ENCODE results near the gene CRLF2.
"Not testable (repeated sequence)": the region's sequence is repeated elsewhere in the genome, so short reads cannot be mapped to it uniquely, and the experiment has no call there.

CRLF2 gene

GRCh38 chrX:1165535-1166196 is 46.8 kb downstream of the CRLF2 start:
- no peak for DNase-seq

DNA sequence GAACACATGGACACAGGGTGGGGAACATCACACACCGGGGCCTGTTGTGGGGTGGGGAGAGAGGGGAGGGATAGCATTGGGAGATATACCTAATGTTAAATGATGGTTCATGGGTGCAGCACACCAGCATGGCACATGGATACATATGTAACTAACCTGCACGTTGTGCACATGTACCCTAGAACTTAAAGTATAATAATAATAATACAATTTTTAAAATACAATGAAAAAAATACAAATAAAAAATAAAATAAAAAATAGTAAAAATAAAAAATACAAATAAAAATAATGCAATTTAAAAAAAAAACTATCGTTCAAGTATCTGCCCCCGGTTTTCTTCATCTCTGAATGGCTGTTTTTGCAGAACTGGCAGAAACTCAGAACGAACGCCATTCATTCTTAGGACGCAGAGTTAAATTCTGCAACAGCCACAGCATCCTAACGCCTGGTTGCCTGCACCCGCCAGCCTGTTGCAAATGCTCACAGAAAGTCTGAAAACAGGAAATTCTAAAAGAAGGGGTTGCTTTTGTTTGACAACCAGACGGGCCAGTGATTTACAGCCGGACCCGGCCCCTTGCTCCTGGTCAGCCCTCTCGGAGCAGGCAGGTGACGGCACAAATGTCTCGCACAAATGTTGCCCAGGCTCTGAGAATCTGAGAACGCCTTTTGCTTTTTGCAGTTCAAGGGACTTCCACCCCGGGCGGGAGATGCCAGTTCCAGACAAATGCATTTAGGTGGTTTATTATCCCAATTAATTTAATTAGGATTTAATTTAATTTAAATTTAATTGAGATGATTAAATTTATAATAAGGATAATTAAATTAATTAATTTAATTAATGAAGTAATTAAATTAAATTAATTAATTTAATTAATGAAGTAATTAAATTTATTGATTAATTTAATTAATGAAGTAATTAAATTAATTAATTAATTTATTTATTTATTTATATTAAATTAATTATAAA is 47.8 kb downstream of the CRLF2 start:
- no peak for DNase-seq

DNA sequence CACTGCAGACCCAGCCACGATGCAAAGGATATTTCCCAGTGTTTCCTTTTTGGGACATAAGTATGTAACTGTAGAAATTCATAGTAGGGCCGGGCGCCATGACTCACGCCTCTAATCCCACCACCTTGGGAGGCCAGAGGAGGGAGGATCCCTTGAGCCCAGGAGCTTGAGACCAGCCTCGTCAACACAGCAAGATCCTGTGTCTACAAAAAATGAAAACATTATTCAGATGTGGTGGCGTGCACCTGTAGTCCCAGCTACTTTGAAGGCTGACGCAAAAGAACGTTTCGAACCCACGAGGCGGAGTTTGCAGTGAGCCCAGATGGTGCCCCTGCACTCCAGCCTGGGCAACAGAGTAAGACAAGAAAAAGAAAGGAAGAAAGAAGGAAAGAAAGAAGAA is 49.2 kb downstream of the CRLF2 start:
- DNase-seq, result no peak

GRCh38 chrX:1162119-1162916 is 50.1 kb downstream of the CRLF2 start:
- DNase-seq, result no peak

DNA sequence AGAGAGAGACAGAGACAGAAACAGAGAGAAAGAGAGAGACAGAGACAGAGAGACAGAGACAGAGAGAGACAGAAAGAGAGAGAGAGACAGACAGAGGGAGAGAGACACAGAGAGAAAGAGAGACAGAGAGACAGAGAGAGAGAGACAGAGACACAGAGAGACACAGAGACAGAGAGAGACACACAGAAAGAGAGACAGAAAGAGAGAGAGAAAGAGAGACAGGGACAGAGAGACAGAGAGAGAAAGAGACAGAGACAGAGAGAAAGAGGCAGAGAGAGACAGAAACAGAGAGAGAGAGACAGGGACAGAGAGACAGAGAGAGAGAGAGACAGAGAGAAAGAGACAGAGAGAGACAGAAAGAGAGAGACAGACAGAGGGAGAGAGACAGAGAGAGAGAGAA is 52.9 kb downstream of the CRLF2 start:
- DNase-seq, result no peak

DNA sequence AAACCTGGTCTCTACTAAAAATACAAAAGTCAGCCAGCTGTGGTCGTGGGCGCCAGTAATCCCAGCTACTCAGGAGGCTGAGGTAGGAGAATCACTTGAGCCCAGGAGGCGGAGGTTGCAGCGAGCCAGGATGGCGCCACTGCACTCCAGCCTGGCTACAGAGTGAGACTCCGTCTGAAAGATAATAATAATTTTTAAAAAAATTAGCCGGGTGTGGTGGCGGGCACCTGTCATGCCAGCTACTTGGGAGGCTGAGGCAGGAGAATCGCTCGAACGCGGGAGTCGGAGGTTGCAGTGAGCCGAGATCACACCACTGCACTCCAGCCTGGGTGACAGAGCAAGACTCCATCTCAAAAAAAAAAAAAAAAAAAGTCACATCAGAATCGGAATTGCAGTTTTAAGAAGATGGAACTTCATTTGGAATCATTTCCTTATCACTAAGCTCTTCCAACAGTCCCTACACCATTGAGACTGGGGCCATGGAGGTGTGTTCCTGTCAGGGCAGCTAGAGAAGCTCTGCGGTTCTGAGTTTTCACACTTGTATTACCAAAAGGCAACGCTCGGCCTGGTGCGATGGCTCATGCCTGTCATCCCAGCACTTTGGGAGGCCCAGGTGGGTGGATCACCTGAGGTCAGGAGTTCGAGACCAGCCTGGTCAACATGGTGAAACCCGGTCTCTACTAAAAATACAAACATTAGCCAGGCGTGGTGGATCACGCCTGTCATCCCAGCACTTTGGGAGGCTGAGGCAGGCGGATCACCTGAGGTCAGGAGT is 55.6 kb downstream of the CRLF2 start:
- DNase-seq, result not testable (repeated sequence)

DNA sequence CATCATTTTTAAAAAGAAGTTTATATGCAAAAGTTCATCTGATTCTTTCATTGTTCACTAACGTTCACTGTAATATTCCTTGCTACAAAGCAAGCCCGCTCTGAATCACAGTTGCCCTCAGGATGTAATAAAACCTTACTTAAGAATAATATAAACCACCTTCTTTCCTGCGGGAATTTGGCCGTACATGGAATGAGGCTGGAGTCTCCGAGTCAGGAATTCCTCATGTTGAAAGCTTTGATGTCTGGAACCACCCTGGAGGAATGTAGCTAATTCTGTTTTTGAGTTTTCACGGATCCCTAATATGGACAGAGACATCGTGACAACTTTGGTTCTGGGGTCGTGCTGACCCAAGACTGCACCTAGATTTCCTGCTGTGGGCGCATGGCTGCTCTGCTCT is 58.5 kb downstream of the CRLF2 start:
- no peak for DNase-seq

DNA sequence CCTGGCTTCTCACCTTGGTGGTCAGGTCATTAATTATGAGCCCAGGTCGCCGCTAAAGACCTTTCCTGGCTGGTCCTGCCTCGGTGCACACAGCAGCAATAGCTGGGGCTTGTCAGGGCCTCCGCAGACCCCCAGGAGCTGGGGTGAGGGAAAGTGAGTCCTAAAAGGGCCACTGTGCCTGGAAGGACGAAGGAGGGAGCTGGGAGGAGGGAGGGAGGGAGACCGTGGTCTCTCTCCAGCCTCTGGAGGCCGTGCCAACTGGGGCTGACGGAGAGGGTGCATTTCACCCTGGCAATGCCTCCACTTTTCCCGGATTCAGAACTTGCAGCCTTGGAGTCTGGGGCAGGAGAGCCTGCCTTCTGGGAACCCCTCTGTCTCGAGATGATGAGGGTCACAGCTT is 60.4 kb downstream of the CRLF2 start:
- DNase-seq, result no peak

GRCh38 chrX:1151378-1152077 is 60.9 kb downstream of the CRLF2 start:
- no peak for DNase-seq

DNA sequence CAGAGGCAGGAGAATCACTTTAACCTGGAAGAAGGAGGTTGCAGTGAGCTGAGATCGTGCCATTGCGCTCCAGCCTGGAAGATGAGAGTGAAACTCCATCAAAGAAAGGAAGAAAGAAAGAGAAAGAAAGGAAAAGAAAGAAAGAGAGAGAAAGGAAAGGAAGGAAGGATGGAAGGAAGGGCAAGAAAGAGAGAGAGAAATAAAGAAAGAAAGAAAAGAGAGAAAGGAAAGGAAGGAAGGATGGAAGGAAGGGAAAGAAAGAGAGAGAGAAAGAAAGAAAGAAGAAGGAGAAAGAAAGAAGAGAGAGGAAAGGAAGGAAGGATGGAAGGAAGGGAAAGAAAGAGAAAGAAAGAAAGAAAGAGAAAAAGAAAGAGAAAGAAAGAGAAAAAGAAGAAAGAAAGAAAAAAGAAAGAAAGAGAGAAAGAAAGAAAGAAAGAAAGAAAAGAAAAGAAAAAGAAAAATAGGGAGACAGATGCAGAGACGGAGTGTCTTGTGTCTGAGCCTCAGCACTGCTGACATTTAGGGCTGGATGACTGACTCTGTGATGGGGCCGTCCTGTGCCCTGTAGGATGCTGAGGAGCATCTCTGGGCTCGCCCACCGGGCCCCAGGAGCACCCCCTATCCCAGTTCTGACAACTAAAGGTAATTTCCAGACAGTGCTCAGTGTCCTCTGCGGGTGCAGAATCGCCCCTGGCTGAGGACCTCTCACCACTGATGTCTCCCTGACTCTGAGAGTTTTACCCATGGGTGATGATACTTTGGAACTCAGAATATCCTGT is 61.7 kb downstream of the CRLF2 start:
- no peak for DNase-seq

DNA sequence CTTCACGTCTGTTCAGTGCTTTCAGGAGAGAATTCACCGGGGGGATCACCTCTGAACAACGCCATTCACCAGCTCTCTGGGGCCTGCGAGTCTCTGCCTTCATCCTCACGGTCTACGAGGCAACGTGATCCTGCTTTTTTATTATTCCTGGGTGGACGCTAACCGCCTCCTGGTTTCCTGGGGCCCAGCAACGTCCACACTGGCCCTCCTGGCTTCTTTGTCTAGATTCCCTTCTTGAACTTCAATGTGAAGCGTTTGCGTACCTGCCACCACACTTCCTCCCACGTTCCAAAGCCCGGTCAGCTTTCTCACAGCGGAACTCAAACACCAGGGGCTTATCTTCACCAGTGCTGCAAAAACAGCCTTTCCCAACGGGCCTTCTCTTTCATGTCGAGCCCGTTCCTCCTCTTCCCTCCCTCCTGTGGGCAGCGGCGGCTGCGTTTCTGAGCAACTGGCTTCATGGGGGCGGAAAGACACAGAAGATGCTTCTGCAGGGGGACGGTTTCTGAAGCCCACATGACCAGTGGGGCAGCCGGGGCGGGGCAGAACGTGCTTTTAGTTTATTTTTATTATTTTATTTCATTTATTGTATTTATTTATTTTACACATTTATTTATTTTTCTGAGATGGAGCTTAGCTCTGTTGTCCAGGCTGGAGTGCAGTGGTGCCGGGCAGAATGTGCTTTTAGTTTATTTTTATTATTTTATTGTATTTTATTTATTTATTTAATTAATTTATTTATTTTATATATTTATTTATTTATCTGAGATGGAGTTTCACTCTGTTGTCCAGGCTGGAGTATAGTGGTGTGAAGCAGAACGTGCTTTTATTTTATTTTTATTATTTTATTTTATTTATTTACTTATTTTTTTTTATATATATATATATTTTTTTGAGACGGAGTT is 64.6 kb downstream of the CRLF2 start:
- no peak for DNase-seq

DNA sequence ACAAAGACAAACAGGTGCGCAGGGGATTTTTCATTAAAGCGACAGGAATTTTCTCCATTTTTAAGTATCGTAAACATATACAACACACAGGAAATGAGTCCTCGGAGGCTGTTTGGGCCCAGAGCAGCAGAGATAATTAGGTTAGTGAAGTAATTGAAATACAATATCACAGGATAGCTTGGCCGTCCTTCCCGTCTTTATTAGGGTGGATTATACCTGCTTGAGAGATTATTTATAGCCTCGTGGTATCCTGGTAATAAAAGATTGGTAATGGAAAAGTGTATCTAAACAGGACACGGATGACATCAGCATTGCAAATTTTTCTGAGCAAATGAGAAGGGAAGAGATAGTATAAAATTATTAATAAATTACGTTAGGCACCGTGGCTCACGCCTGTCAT is 68.2 kb downstream of the CRLF2 start:
- DNase-seq, result no peak

Measured in NCI-H187 treated with DMSO at 0.1 percent for 48 hours (cell line).